ENCODE measurements around the gene PTGFRN. TPM values are rescaled to one million over a fixed set of nuclear protein-coding genes. Genes with fewer than 3 reads are reported as not detected.

The PTGFRN gene
- total RNA-seq, 4 donors from 2014 or later: 10.7 to 39.8 (median 28.5) TPM

- DNase-seq (ENCODE audit: low spot score) (no peak), ATAC-seq (ENCODE audit: low FRiP score) (no peak)
- TF ChIP-seq CTCF (IDR thresholded peaks at IDR 0.05): no peak
Measured at GRCh38 chr1:117008656-117009055, 98.9 kb downstream of the PTGFRN start.

GRCh38 chr1:117009132-117009531 is 99.4 kb downstream of the PTGFRN start:
- ATAC-seq (ENCODE audit: low FRiP score) (no peak), DNase-seq (ENCODE audit: low spot score) (no peak)
- TF ChIP-seq CTCF (IDR thresholded peaks at IDR 0.05): no peak

- TF ChIP-seq CTCF (IDR thresholded peaks at IDR 0.05): no peak
- DNase-seq (ENCODE audit: low spot score): no peak
Measured at GRCh38 chr1:117010310-117010969, 100.7 kb downstream of the PTGFRN start.

GRCh38 chr1:117011334-117011733 is 101.6 kb downstream of the PTGFRN start:
- no peak for DNase-seq (ENCODE audit: low spot score)
- no peak for ATAC-seq (ENCODE audit: low FRiP score)

More at GRCh38 chr1:117010310-117010969, 100.7 kb downstream of the PTGFRN start:
- ATAC-seq (ENCODE audit: low FRiP score): no peak

DNA sequence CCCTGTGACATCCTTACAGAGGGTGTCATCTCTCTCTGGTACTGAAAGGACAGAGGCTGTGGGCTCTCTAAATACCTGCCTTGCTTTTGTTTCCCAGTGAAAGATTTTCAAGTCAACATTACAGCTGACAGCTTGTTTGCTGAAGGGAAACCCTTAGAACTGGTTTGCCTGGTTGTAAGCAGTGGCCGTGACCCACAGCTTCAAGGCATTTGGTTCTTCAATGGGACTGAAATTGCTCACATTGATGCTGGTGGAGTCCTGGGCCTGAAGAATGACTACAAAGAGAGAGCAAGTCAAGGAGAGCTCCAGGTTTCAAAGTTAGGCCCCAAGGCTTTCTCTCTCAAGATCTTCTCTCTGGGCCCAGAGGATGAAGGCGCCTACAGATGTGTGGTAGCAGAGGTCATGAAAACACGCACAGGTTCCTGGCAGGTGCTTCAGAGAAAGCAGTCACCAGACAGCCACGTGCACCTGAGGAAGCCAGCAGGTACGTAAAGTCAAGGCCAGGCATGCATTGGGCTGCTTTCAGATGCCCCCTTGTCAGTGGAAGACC is 103.7 kb downstream of the PTGFRN start:
- no peak for DNase-seq (ENCODE audit: low spot score)
- no peak for TF ChIP-seq CTCF (IDR thresholded peaks at IDR 0.05)
- no peak for ATAC-seq (ENCODE audit: low FRiP score)

More at GRCh38 chr1:117011334-117011733, 101.6 kb downstream of the PTGFRN start:
- TF ChIP-seq CTCF (IDR thresholded peaks at IDR 0.05): no peak

DNA sequence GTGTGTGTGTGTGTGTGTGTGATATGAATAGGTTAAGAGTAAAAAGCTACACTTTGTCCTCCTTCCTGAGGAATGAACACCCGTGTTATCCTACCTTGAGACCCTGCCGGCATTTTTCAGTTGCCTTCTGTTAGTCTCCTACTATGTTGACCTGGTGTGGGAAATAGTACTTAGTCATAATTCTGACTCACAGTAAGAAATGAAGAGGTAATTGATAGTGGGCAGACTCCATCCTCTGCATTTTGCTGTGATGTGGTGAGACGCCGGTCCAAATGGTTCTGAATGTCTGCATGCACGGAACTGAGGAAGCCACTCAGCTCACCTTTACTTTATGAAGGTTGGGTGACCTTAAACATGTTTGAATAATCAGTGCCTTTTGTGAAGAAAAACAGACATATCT is 104.5 kb downstream of the PTGFRN start:
- TF ChIP-seq CTCF (IDR thresholded peaks at IDR 0.05): no peak
- ATAC-seq (ENCODE audit: low FRiP score) (no peak), DNase-seq (ENCODE audit: low spot score) (no peak)

GRCh38 chr1:117015724-117016123 is 106.0 kb downstream of the PTGFRN start:
- DNase-seq (ENCODE audit: low spot score) (no peak), ATAC-seq (ENCODE audit: low FRiP score) (no peak)
- no peak for TF ChIP-seq CTCF (IDR thresholded peaks at IDR 0.05)

Measured in omental fat pad (tissue), 4 donors.